Endometrial microvascular endothelial cells (primary cell): ENCODE results near the gene LTB4R. TPM values are rescaled to one million over a fixed set of nuclear protein-coding genes. Genes with fewer than 3 reads are reported as not detected.

Source experiments
- in situ Hi-C: cut with HindIII; loops from 2 replicates; pipeline ENCODE4 v1.10.0; 2017; ENCODE audit warnings: low sequenced_read_pairs, low pct_unique_long_range_greater_than_20kb; ENCODE audit errors: inconsistent ontology term
- total RNA-seq: library from RNA; depleted of rRNA; stranded (reverse); fragments of >200 nt; gene quantifications from one replicate; pipeline ENCODE4 v1.2.3, GENCODE V29; 2015; ENCODE audit errors: inconsistent ontology term

Gene LTB4R, protein sequence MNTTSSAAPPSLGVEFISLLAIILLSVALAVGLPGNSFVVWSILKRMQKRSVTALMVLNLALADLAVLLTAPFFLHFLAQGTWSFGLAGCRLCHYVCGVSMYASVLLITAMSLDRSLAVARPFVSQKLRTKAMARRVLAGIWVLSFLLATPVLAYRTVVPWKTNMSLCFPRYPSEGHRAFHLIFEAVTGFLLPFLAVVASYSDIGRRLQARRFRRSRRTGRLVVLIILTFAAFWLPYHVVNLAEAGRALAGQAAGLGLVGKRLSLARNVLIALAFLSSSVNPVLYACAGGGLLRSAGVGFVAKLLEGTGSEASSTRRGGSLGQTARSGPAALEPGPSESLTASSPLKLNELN
- total RNA-seq = 22.6 TPM

DNA sequence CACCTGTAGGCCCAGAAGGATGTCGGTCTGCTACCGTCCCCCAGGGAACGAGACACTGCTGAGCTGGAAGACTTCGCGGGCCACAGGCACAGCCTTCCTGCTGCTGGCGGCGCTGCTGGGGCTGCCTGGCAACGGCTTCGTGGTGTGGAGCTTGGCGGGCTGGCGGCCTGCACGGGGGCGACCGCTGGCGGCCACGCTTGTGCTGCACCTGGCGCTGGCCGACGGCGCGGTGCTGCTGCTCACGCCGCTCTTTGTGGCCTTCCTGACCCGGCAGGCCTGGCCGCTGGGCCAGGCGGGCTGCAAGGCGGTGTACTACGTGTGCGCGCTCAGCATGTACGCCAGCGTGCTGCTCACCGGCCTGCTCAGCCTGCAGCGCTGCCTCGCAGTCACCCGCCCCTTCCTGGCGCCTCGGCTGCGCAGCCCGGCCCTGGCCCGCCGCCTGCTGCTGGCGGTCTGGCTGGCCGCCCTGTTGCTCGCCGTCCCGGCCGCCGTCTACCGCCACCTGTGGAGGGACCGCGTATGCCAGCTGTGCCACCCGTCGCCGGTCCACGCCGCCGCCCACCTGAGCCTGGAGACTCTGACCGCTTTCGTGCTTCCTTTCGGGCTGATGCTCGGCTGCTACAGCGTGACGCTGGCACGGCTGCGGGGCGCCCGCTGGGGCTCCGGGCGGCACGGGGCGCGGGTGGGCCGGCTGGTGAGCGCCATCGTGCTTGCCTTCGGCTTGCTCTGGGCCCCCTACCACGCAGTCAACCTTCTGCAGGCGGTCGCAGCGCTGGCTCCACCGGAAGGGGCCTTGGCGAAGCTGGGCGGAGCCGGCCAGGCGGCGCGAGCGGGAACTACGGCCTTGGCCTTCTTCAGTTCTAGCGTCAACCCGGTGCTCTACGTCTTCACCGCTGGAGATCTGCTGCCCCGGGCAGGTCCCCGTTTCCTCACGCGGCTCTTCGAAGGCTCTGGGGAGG lies at the start of gene LTB4R:
Gene LTB4R (plus strand): TSS at position 857 of the 959 bp plus-strand sequence. CDS start 4,150 bp downstream, outside the sequence.
- in situ Hi-C loops = no loop called here

DNA sequence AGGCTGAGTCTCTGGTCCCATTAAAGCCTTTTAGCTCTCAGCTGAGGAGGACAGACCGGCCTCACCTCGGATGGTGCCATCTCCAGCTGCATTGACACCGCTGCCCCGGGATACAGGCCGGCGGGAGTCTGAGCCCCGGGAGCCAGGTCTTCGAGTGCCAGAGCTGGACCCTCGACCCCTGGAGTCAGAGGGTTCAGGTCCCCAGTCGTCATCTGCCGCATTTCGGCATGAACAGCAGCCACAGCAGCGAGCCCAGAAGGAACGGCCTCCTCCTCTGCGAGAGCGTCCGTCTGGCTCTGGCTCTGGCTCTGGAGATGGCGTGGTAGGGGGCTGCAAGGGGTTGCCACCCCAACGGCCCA lies 49.4 kb upstream of the LTB4R start:
- in situ Hi-C loops = no loop called here

DNA sequence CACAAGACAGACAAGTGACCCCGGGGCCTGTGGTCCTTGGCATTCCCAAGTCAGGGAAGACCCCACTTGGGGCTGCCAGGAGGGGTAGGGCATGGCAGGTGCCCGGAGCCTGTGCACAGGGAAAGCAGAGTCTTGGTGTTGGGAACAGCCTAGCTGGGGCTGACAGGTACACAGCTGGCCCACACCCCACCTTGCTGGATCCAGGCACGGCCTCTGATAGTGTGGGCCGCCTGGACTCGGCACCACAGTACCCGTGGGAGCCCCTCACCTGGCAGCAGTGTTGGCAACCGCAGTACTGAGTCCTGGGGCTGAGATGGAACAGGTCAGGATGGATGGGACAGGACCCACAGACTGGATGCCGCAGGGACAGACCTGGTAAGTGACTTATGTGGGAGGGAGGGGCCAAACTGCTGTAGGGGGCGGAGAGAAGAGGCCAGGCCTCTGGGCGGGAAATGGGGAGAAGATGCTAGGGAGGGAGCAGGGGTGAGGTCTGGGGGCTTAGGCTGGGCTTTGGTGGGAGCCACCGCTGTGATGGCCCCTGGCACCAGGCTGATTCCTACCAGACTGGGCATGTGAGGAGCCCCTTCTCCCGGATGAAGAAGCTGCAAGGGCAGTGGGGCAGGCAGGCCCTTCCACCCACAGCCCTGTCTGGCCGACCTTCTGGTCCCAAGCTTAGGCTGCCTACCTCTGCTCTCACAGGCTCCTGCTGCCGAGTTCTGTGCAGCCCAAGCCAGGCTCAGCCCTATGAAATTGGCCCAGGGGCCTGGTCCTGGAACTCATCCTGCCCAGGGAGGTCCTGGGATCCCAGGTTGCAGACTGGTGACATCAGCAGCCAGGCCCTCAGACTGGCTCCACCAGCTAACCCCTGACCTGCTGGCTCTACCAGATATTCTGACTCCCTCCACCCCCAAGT lies 48.2 kb upstream of the LTB4R start, which contains the start of gene TGM1:
Gene TGM1 (minus strand): TSS at position 357 of the 913 bp plus-strand sequence. CDS start 825 bp downstream, outside the sequence.
- in situ Hi-C loops = no loop called here

DNA sequence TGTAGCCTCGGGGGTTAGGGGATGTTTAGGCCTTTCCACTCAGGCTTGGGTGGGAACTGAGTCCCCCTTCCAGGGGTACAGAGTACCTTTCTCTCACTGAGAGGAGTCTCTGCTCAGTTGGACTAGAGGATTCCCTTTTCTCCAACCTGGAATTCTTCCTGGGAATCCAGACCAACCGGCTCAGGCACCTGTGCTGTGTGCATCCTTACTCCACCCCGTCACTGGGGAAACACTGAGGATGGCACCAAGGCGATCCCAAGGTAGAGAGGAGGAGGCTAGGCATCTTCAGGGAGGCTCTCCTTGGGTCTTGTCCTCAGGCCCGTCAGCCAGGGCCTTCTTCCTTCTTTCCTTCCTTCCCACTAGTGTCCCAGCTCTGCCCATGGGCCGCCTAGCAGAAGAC lies 47.5 kb upstream of the LTB4R start:
- in situ Hi-C loops = no loop called here

DNA sequence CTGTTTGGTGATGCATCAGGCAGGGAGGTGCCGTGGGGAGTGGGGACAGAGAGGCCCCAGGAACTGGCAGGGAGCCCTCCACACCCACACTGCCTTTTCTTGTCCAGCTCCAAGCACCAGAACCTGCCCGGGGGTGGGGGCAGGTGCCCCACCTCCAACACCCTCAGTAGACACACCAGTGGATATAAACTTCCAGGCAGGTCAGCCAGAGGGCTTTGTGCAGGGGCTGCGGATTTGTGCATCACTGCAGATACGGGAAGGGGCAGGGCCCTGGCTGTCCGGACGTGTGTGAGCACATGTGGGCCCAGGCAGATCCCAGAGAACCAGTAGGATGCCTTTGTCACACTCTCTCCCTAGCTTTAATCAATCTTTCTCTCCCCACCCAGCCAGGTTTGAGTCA lies 47.0 kb upstream of the LTB4R start:
- in situ Hi-C loops = no loop called here

DNA sequence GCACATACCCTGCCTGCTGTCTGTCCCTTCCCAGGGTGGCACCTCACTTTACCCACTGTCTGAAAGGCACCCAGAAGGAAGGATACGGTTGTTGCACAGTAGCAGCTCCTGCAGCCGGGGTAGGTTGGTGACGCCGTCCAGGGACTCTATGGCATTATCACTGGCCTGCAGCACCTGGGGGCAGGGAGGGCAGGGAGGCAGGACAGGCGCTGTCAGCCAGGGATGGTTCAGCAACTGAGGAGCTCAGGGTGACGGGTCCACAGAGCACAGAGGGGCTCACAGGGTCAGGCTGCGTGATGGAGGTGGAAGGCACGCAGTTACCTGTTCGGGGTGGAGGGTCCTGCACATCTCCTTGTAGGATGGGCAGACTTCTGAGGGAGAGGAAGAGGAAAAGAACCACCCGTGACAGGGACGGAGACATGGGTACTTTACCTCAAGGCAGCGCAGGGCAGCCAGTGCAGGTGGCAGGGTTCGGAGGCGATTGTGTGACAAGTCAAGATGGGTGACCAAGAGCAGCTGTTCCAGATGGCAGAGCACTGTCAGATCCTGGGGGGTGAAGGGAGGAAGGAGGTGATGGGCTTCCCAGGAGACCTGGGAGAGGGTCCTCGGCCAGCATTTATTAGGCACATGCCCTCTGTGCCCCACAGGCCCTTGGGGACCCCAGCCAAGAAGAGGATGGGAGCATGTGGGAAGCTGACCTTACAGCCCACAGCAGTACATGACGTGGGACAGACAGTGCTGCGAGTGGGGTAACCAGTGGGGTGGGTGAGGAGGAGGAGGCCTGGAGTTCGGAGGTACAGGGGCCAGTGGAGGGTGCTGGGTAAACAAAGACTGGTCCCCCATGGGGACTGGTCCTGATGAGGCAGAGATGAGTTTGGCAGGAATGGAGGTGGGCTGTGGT lies 44.7 kb upstream of the LTB4R start:
- in situ Hi-C loops = no loop called here

DNA sequence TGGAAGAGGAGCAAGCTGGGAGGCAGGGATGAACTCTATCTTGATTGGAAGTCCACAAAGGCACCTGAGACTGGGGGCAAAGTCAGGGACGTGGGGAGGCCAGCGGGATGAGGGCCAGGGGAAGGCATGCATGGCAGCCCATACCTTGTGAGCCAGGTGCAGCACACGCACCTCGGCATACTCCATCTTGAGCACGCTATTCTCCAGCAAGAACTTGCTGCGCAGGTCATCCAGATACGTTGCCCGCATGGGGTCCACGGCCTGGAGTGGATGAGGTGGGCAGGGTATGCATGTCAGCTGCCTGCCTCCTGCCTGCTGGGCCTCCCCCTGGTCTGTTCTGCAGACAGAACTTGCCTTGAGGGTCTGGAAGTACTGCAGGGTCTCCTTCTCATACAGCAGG lies 43.8 kb upstream of the LTB4R start:
- in situ Hi-C loops = no loop called here

DNA sequence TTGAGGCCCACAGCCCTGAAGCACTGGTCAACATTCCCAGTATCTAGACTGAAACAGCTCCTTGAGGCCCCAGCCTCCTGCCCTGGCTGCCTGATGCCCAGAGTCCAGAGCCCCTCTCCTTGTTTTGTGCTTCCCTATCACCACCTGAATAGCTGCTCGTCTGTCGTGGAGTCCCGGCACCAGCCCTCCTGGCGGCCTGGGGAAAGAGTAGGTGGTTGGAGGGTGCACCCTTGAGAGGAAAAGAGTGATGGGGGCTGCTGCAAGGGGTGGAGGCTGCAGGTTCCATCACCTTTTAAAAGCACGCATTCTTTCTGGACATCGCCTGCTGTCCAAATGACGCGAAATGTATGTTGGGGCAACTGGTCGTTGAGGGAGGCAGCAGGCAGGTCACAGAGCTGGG lies 43.1 kb upstream of the LTB4R start:
- in situ Hi-C loops = no loop called here

DNA sequence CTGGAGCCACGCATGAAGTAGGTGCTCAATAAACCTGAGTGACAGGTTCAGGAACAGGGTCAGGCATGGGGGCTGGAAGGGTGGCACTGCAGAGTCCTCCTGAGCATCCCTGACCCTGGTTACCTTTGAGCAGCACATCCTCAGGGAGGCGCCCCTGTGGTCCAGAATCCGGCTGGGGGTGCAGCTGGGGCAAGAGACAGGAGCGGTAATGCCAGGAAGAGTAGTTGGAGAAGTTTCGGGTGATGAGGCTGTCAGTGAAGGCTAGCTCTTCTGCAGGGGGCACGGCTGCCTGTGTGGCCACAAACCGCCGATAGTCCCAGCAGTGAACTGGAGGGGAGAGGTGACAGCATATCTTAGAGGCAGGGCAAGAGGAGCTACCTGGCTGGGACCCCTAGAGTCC lies 41.9 kb upstream of the LTB4R start:
- in situ Hi-C loops = no loop called here

DNA sequence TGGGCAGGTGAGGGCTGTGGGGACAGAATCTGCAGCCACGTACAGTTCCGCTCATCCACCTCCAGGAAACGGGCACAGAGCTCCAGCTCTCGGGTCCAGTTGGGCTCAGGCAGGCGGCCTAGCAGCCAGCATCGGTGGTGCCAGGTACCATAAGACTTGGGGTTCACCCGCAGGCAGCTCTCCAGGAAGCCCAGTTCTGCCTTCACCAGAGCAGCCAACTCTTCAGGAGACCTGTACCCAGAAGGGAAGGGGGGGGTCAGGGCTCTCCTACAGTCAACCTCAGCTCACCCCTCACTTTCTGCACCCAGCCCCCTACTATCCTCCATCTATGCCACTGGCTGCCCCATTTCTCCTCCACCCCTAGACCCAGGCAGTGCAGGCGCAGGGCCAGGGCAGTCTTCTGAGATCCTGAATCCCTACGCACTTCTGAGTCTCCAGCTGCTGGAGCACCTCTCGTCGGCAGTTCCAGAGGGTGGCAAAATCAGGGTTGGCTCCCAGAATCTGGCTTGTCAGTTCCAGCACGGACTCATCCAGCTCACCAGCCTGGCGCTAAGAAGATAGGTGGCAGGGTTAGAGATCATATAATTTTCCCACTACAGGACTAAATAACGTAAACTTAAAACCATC lies 41.3 kb upstream of the LTB4R start:
- in situ Hi-C loops = no loop called here

DNA sequence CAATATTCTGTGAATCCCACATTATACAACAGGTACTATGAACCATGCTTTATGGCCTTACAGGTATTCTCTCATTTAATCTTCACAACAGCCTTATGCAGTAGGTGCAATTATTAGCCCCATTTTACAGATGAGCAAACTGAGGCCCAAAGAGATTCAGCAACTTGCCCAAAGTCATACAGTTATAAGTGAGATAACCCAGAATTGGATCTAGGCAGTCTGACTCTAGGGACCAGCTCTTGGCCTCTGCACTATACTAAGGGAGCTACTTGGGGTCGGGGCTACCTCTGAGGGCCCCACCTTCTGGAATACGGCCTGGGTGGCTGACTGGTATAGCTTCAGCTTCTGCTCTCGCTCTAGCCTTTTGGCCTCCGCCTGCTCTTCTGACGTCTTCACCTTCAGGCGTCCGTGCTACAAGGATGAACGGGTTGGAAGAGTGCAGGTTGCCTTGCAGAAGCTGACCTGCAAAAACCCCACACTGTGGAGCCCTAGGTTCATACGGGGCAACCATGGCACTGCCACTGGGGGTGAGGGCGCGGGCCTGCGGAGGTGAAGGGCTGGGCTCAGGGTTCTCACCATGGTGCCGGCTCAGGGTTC lies 40.7 kb upstream of the LTB4R start:
- in situ Hi-C loops = no loop called here

DNA sequence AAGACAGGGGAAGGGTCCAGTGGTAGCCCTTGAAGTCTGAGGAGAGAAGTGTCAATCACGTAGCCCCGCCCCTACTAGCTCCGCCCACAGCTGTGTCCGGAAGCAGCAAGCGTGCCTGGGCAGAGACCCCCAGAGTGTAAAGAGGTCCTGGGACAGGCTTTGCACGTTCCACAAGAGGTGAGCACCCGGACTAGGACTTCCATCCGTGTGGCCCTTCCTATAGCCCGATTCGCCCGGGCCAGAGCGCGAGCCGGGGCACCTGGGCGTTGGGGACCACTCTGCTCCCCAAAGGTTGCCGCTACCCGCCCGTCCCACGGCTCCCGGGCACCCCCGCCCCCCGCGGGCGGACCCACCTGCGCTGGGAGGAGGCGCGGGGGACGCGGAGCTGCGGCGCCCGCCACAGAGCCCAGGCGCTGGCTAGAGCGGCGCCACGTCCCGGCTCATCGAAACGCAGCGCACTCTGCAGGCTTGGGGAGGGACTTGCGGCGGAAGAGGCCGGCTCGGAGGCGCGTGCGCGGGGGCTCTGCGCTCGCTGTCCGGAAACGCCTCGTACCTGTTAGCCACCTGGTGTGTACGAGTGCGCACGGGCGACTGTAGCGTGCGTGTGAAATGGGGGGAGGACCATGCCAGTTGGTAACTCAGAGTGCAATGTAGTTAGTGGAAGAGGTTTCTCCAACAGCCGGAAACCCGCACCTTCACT lies 40.0 kb upstream of the LTB4R start, which contains the start of gene RABGGTA:
Gene RABGGTA (minus strand): TSS at position 464 of the 700 bp plus-strand sequence. CDS start 482 bp downstream, outside the sequence.
- in situ Hi-C loops = no loop called here

DNA sequence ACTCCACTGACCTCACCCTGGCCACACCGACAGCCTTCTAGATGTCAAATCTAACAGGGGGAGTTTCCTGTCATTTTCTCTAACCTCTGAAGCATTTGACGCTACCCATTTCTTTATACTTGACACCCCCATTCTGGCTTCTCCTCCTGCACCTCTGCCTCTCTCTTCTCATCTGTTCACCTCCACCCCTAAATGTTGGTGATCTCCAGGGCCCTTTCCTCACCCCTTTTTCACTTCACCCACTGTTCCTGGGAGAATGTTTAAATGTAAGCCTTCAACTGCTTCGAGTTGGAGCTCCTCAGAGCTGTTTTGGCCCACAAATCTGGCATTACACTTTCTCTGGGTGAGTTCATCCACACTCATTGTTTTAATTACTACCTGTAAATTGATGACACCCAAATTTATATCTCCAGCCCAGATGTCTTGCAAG lies 39.5 kb upstream of the LTB4R start:
- in situ Hi-C loops = no loop called here

DNA sequence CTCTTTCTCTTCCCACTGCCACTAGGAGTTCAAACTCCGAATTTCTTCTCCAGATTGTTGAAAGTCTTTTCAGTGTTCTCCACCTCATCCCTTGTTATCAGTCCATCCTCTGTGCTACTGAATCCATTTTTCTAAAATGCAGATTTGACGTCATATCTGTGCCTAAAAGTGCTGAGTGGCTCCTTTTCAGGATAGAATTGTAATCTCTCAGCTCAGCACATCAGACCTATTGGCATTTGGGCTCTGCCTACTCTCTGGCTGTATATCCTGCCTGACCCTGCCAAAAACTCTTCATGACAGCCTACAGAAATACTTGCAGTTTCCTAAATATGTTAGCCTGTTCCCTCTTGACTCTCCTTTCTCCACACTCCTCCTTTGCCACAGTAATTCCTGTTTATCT lies 38.8 kb upstream of the LTB4R start:
- in situ Hi-C loops = no loop called here

DNA sequence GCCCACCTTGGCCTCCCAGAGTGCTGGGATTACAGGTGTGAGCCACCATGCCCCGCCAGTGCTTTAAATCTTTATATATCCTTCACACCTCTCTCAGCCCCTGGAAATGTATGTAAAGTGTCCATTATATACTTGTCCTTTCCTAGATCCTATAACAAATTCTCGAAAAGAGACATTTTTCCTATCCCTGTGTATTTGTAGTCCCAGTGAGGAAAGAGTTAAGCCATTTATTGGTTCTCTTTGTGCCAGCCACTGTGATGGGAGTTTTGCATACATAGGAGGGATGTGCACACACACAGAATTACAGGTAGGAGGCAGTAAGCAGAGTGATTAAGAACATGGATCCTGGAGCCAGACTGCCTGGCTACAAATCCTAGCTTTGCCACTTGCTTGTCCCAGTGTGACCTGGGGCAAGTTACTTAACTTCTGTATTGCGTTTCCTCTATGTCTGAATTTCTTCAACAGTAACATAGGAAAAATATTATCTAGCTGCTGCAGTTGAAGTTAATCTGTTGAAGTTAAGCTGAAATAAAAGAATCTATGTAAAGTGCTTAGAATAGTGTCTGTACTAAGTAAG lies 37.8 kb upstream of the LTB4R start:
- in situ Hi-C loops = no loop called here

DNA sequence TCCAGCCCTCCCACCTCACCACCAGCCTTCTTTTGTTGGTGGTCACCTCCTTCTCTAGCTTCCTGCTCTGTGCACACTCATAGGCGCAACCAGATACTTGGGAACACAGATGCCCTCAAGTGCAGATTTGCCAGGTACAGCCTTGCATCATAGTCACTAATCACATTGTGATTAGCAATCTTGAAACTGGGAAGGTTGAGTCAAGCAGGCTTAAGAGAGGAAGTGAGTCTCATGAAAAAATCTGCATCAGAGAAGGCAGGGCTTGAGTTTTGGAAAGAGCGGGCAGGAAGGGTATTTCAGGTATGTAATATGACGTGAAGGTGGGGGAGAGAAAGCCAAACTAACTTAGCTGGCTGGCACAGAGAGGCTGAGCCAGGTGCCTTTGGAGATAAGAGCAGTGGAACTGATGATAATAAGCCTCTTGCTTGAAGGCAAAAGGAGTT lies 37.2 kb upstream of the LTB4R start:
- in situ Hi-C loops = no loop called here
